H1 (cell line): ENCODE data around the gene OAS3. TPM values are rescaled to one million over a fixed set of nuclear protein-coding genes. Genes with fewer than 3 reads are reported as not detected.

Source experiments
- CHD2 ChIP-seq: IDR thresholded peaks from 2 replicates; pipeline ENCODE4 v1.6.1; 2012; ENCODE audit warnings: low read length, improper control_type of control experiment
- SIX5 ChIP-seq: IDR thresholded peaks from 2 replicates; pipeline ENCODE4 v1.6.1; 2011; ENCODE audit warnings: mild to moderate bottlenecking, low read depth, low read length
- USF2 ChIP-seq: IDR thresholded peaks from 2 replicates; pipeline ENCODE4 v1.6.1; 2011; ENCODE audit warnings: low read length, improper control_type of control experiment
- polyA plus RNA-seq, 7 experiments: library from polyadenylated mRNA; depleted of rRNA in 3 of 7; stranded (reverse) in 5 of 7; unstranded in 2 of 7; fragments of >200 nt in 5 of 7; fragments of 200-250 nt in 2 of 7; gene quantifications; 1 replicate in 5 of 7; 2 replicates in 1 of 7; 4 replicates in 1 of 7; pipeline versions ENCODE4 v1.2.1 to v1.2.3, GENCODE V29; 2011 to 2013; ENCODE audit warnings: missing spikeins in 2 of 7, mixed read lengths in 2 of 7
- total RNA-seq: library from RNA; stranded (reverse); fragmentation: NEBNext Ultra II Directional; extraction: Animal tissue kit (Norgen Biotek cat#: 25700); gene quantifications from 2 replicates; pipeline ENCODE4 v1.2.1, GENCODE V29; 2021
- TF ChIP-seq, protein P1 (sequence below), 3 experiments: IDR thresholded peaks; 1 replicate in 2 of 3; 2 replicates in 1 of 3; pipeline versions ENCODE4 v1.5.1 to v1.6.1; 2011; ENCODE audit warnings: low read length in 3 of 3, mild to moderate bottlenecking in 3 of 3, inconsistent platforms in 2 of 3, low read depth in 1 of 3, moderate library complexity in 1 of 3; ENCODE audit not compliant: insufficient read depth in 1 of 3; ENCODE audit errors: control extremely low read depth in 1 of 3
- TF ChIP-seq, protein P2 (sequence below): IDR thresholded peaks from 2 replicates; pipeline ENCODE4 v1.6.1; 2012; ENCODE audit warnings: inconsistent platforms

The OAS3 gene
- total and polyA plus RNA-seq, 2 of the 8 experiments (the other 6 are each of a cell fraction or from before 2014, with no cell fraction given): 0.73 to 3.7 TPM

DNA sequence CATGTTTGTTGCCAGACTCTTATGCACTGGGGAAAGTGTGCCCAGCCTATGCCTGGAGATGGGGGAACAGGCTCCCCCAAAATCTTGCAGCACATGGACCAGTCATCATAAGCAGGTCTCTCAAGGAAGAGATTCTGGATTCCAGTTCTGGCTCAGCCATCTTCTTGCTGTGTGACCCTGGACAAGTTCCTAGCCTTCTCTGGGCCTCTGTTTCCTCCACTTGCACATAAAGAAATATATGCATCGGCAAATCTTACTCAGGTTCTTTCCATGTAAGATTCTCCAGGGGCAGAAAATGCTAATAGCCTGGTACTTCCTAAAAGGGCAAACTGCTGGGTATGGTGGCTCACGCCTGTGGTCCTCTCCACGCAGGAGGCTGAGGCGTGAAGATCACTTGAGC, 7.2 kb downstream of the OAS3 start (continued):
- TF ChIP-seq, protein P1, sequence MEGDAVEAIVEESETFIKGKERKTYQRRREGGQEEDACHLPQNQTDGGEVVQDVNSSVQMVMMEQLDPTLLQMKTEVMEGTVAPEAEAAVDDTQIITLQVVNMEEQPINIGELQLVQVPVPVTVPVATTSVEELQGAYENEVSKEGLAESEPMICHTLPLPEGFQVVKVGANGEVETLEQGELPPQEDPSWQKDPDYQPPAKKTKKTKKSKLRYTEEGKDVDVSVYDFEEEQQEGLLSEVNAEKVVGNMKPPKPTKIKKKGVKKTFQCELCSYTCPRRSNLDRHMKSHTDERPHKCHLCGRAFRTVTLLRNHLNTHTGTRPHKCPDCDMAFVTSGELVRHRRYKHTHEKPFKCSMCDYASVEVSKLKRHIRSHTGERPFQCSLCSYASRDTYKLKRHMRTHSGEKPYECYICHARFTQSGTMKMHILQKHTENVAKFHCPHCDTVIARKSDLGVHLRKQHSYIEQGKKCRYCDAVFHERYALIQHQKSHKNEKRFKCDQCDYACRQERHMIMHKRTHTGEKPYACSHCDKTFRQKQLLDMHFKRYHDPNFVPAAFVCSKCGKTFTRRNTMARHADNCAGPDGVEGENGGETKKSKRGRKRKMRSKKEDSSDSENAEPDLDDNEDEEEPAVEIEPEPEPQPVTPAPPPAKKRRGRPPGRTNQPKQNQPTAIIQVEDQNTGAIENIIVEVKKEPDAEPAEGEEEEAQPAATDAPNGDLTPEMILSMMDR (IDR thresholded peaks at IDR 0.05; ENCODE audit: control extremely low read depth in 1 of 3, insufficient read depth in 1 of 3, low read depth in 1 of 3, low read length in 3 of 3): no peak
- TF ChIP-seq CHD2 (no peak), SIX5 (no peak), USF2 (no peak)
- TF ChIP-seq, protein P2, sequence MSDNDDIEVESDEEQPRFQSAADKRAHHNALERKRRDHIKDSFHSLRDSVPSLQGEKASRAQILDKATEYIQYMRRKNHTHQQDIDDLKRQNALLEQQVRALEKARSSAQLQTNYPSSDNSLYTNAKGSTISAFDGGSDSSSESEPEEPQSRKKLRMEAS: no peak
